Fibroblast of mammary gland (primary cell): ENCODE results near the gene LYRM1.

Source experiments
- DNase-seq: peaks from one replicate; pipeline ENCODE4 v3.0.0-alpha.2; 2010; ENCODE audit warnings: low read depth
- H3K4me3 ChIP-seq: 2 replicates; pipeline ENCODE4 v1.5.1; 2011; ENCODE audit warnings: low read depth, mild to moderate bottlenecking, low read length, moderate library complexity; ENCODE audit not compliant: control insufficient read depth
- TF ChIP-seq, protein P1 (sequence below): conservative IDR thresholded peaks from 2 replicates; pipeline ENCODE4 v1.5.1; 2011; ENCODE audit warnings: low read depth, low read length, inconsistent platforms; ENCODE audit not compliant: control insufficient read depth, insufficient read depth

The LYRM1 gene

DNA sequence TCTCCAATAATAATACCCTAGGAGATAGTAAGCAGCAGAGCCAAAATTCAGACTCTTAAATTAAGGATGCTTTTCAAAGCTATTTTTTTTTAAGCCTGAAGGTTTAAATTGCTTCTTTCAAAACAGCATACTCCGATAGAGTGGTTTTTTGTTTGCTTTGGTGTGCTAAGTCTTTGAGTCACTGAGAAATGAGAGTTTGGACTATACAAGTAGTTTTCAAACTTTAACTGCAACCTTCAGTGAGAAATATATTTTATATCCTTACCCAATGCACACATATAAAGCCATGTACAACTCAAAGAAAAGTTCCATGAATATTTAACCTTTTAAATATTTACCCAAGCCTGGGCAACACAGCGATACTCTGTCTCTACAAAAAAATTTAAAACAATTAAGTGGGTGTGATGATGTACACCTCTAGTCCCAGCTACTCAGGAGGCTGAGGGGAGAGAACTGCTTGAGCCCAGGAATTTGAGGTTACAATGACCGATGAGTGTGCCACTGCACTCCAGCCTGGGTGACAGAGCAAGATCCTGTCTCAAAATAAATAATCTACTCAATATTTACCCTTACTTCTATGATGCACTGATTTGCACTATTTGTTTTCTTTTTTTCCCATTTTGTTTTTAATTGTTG, 19.6 kb upstream of the LYRM1 start:
- no peak overlapping the region for H3K4me3 ChIP-seq
- DNase-seq = no peak
- TF ChIP-seq, protein P1, sequence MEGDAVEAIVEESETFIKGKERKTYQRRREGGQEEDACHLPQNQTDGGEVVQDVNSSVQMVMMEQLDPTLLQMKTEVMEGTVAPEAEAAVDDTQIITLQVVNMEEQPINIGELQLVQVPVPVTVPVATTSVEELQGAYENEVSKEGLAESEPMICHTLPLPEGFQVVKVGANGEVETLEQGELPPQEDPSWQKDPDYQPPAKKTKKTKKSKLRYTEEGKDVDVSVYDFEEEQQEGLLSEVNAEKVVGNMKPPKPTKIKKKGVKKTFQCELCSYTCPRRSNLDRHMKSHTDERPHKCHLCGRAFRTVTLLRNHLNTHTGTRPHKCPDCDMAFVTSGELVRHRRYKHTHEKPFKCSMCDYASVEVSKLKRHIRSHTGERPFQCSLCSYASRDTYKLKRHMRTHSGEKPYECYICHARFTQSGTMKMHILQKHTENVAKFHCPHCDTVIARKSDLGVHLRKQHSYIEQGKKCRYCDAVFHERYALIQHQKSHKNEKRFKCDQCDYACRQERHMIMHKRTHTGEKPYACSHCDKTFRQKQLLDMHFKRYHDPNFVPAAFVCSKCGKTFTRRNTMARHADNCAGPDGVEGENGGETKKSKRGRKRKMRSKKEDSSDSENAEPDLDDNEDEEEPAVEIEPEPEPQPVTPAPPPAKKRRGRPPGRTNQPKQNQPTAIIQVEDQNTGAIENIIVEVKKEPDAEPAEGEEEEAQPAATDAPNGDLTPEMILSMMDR = no peak

DNA sequence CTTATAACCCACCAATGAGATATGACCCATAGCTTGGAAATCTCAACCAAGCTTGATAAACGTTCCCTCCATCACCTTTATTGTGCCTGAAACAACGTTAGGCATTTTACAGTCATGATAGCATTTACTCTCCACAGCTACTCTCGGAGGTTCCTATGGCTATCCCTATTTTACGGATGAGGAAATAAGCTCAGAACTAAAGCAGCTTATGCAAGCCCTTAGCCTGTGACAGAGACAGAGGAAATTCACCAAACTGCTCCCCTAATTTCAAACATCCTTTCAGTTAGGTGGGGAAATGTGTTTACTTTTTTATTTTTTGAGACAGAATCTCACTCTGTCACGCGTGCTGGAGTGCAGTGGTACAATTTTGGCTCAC, 19.1 kb upstream of the LYRM1 start:
- H3K4me3 ChIP-seq = no peak overlapping the region
- no peak for DNase-seq
- TF ChIP-seq, protein P1 = no peak

DNA sequence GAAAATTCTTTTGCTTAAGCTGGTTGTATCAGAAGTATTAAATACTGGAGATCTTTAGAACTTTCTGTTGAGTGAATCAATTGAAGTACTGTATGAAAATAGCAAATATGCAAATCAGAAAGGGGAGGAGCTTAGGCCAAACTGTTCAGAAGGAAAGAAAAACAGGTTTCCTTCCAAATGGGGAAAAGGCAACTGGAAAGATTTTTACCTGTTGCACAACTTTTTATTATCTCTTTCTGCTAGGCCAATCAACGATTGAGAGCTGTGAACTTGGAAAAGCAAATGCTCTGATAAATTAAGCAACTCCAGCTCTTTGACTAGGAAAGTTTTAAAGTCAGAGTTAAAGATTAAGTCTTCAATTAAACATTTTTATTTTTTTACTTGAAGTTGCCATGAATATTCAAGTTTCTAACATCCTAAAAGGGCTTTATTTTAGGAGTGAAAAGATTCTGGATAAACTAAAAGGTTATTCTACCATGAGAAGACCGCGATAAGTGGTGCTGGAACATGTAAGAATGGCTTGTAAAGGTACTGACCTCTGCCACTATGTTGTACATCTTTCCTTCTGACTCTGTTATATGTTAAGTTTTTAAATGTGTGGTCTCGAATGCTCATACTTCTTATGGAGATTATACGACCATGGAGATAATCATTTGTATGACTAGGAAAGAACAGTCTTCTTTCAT, 16.9 kb upstream of the LYRM1 start:
- DNase-seq = peak; percentile 19
- TF ChIP-seq, protein P1 = no peak
- H3K4me3 ChIP-seq = no peak overlapping the region

DNA sequence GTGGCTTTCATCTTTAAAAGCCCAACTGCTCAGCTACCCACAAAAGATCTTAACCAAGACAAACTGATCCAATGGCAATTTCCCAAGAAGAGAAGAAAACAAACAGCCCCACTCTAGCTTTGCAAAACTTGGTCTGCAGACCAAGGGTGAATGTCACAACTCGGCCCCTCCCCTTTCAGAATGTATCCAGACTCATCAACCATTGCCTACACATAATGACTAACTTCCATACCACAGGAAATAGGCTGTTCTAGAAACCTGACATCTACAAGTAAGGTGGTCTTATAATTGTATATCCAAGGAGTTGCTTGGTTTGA, 16.4 kb upstream of the LYRM1 start:
- peak; percentile 91 for DNase-seq
- H3K4me3 ChIP-seq = no peak overlapping the region
- TF ChIP-seq, protein P1 = no peak

DNA sequence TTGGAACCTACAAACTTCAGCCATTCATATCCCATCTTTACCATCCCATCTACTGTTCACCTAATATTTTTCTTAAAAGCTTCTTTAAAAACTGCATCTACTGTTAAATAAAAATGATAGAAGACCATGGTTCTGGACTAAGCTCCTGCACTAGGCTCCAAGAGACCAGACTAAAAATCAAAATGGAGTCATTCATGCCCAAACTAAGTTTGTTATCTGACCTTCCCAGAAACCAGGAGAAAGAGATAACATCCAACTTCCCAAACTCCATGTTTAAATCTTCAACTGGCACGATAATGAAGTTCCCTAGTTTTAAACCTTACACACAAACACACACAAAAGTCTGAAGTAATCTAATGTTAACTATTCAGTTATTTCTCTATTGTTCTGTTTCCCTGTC, 14.3 kb upstream of the LYRM1 start:
- H3K4me3 ChIP-seq = no peak overlapping the region
- no peak for DNase-seq
- TF ChIP-seq, protein P1 = no peak

DNA sequence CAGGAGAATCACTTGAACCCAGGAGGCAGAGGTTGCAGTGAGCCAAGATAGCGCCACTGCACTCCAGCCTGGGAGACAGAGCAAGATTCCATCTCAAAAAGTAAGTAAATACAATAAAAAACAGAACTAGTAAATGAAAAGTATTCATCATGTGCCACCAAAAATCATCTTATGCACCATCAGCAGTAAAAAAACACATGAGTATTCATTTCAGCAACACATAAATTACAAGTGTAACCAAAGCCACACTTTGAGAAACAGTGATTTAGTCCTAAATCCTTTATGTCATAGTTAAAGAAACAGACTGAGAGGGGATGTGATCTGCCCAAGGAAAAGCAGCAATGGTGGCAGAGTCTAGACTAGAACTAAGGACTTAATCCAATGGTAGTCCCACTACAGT, 13.4 kb upstream of the LYRM1 start:
- TF ChIP-seq, protein P1 = no peak
- DNase-seq = no peak
- no peak overlapping the region for H3K4me3 ChIP-seq
